HG03066 (cell line): ENCODE data around the gene CACNG3.
"Not testable (repeated sequence)": the region's sequence is repeated elsewhere in the genome, so short reads cannot be mapped to it uniquely, and the experiment has no call there.

Experiments used
- ATAC-seq: cut with Tn5 transposase; IDR thresholded peaks from one replicate; pipeline ENCODE4 v1.9.1; 2021; ENCODE audit warnings: low read depth; ENCODE audit not compliant: unreplicated experiment

CACNG3 gene

DNA sequence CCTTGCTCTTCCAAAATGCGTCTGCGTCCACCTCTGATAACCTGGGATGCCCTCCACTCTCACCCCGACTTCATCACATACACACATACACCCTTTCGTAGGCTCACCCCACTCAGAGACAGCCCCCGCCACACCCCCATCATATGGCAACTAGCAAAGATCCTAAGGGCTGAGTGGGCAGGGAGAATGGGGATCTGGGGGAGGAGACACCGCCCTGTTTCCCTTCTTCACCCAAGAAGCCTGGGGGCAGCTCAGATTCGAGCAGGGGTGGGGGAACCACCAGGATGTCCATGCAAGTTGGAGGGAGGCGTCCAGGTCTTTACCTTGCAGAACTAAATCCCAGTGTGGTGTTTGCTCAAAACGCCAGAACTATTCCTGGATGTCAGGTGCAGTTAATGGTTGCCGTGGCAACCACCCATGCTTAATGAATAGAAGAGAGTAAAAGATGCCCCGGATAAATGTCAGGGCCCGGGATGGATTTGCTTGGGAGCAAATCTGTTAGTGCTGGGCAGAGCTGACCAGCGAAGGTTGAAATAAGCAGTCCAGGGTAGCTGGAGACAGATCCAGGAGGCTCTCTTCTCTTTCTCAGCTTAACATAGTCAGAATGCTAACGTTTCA, 72.8 kb downstream of the CACNG3 start:
- no peak for ATAC-seq

DNA sequence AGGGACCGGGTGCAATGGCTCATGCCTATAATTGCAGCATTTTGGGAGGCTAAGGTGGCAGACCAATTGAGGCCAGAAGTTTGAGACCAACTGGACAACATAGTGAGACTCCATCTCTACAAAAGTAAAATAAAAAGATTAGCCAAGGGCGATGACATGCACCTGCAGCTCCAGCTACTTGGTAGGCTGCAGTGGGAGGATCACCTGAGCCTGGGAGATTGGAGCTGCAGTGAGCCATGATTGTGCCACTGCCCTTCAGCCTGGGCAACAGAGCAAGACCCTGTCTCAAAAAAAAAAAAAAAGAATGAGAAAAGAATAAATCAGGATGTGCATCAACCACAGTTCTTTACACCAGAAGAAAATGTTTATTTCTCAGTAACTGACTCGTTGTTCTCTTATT, 76.0 kb downstream of the CACNG3 start:
- ATAC-seq: no peak

DNA sequence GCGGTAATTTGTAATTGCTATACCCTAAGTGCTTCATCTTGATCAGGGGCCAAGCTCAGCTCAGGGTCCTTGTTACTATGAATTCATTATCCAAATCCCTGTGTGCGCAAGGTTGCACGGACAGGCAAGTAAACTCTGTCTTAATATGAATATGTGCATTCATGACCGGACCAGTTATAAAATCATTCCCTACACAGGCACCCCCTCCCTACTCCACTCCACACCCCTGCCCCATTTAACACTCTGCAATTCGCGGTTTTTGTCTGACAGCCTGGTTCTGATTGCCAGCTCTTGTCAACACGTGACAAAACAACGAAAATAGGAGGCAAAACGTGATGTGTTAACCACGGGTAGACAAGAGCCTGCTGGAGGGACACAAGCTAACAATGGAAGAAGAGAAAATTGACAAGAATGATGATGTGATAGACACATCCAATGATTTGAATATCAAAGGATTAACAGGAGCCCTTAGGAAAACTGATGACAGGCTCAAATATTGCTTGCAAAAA, 76.5 kb downstream of the CACNG3 start:
- ATAC-seq: no peak

DNA sequence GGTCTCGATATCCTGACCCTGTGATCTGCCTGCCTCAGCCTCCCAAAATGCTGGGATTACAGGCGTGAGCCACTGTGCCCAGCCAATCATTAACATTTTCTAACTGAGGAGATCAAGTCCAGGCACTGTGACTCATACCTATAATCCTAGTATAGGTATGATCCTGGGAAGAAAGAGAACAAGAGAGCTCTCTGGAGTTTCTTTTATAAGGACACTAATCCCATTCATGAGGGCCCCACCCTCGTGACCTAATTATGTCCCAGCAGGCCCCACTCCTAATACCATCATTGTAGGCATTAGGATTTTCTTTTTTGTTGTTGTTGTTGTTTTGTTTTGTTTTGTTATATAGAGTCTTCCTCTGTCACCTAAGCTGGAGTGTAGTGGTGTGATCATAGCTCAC, 80.4 kb downstream of the CACNG3 start:
- ATAC-seq: no peak

DNA sequence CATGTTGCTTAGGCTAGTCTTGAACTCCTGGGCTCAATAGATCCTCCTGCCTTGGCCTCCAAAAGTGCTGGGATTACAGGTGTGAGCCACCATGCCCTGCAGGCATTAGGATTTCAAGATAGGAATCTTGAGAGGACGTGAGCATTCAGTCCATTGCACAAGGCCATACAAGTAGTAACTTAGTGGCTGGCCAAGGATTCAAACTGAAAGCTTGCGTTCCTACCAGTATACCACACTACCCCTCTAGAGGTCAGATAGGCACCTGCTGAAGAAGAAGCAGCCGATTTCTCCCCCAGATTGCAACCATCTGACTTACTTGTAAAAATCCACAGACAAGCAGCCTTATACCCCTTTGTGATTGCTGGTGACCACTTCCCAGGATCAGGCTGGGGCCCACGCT, 80.9 kb downstream of the CACNG3 start:
- ATAC-seq: no peak

DNA sequence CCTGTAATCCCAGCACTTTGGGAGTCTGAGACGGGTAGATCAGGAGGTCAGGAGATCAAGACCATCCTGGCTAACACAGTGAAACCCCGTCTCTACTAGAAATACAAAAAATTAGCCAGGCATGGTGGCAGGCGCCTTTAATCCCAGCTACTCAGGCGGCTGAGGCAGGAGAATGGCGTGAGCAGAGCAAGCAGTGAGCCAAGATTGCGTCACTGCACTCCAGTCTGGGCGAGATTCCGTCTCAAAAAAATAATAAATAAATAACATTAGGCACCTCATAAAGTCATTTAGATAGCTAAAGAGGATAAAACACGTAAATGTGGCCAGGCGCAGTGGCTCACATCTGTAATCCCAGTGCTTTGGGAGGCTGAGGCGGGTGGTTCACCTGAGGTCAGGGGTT, 87.7 kb downstream of the CACNG3 start:
- not testable (repeated sequence) for ATAC-seq

DNA sequence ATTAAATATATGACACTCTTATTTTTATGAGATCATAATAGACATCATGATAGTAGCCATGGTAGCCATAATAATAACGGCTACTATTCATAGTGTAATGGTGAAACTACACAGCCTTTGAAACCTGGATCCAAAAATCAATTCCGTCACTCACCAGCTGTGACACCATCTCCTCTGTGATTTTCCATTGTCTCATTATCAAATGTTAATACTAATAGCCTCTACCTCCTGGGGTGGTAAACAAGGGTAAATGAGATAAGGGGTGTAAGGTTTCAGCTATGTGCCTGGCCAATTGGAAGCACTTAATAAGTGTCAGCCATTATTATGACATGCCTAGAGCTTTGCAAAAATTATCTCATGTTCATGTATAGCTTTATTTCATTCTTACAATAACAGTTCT, 88.6 kb downstream of the CACNG3 start:
- ATAC-seq: no peak

DNA sequence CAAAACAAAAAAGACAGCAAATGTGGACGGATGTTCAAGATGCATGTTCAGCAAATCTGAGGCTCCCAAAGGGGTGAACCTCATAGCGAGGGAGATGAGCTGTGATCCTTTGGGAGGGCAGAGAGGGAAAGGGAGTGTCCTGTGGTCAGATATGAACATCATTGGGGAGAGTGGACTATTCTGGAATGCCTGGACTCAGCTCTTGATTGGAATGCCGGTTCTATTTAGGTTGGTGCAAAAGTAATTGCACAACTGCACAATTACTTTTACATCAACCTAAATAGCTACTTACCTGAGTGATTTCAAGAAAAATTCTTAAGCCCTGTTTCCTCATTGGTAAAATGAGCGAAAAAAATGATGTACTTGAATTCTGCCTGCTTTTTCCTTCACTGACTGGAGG, 89.6 kb downstream of the CACNG3 start:
- no peak for ATAC-seq

DNA sequence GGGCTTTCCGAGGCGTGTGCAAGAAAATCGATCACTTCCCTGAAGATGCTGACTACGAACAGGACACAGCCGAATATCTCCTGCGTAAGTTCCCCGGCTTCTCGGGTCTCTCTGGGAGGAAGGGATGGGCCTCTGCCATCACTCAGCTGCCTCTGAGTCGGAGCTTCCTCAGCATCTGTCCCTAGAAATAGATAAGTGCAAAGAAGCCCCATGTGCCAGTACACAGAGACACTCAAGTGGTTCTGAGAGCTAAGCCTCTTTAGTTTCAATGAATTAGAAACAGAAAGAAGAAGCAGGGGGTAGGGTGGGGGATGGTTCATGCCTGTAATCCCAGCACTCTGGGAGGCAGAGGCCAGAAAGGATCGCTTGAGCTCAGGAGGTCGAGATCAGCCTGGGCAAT, 90.6 kb downstream of the CACNG3 start:
- no peak for ATAC-seq

DNA sequence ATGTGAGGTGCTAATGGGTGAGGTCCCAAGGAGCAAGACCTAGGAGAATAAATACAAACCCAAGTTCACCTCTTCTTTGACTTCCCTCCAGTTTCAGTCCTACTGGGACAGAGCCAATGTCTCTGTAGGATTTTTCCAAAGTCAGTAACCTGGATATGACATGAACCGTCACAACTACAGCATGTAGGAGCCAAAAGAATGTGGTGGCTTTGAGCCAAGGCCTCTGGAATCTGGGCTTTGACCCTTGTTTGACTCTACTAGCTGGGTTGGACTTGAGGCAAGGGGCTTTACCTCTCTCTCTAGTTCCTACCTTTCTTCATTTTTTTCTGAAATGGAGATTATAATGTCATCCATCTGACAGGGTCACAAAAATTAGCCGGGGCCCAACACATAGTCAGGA, 91.4 kb downstream of the CACNG3 start:
- no peak for ATAC-seq

DNA sequence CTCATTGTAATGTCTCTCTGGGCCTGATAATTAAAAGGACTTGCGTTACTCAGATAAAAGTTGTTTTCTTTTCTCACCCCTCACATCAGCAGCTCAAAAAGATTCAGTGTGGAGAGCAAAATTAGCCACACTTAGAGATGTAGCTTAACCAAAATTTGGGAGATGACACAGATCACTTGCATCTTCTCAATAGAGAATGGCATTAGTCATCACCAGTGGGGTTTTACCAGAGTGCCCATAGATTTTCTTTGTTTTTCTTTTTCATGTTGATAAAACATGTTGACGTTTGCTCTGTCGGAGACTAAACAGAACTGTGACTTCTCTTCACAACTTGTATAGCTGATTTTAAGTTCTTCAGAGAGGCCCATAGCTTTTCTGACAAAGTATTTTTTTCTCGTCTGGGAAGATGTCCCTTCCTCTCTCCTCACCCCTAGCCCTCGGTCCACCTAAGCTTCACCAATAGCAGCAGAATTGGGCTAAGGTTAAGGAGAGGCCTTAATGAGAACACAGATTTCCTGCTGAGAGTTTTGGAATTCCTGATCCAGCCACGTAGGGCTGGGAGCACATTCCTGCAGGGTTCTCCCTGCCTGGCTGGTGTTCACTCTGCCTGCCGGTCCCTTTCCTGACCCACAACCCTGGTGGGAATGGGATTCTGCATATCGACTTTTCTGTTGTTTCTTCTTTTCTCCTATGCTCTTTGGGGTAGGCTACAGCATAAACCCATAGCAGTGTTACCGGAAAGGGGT, 92.6 kb downstream of the CACNG3 start:
- ATAC-seq: no peak

DNA sequence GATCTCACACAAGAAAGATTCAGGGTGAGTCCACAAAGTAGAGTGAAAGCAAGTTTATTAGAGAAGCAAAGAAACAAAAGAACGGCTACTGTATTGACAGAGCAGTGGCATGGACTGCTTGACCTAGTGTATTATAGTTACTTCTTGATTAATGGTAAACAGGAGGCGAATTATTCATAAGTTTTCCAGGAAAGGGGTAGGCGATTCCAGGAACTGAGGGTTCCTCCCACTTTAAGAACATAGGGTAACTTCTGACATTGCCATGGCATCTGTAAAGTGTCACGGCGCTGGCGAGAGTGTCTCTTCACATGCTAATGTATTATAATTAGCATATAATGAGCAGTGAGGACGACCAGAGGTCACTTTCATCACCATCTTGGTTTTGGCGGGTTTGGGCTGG, 93.2 kb downstream of the CACNG3 start:
- ATAC-seq: no peak

DNA sequence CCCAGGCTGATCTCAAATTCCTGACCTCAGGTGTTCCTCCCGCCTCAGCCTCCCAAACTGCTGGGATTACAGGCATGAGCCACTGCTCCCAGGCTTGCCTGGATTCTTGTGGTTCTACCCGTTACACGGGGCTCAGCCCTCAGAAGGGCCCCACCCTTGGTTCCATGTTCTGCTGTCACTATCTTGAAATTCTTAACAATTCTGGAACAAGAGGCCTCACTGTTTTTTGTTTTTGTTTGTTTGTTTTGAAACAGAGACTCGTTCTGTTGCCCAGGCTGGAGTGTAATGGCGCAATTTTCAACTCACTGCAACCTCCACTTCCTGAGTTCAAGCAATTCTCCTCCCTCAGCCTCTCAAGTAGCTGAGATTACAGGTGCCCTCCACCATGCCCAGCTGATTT, 96.6 kb downstream of the CACNG3 start:
- no peak for ATAC-seq

DNA sequence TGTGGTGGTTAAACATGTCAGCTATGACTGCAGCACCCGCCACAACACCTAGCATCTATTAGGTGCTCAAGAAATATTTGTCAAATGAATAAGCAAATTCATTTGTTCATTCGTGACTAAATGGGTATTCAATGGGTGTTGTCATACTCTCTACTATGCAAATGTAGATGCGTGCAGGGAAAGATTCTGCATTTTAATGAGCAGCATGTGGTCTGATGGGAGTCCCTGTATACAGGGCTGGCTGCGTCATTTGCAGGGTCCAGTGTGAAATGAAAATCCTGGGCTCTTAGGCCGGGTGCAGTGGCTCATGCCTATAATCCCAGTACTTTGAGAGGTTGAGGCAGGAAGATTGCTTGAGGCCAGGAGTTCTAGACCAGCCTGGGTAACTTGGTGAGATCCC, 97.5 kb downstream of the CACNG3 start:
- ATAC-seq: no peak

DNA sequence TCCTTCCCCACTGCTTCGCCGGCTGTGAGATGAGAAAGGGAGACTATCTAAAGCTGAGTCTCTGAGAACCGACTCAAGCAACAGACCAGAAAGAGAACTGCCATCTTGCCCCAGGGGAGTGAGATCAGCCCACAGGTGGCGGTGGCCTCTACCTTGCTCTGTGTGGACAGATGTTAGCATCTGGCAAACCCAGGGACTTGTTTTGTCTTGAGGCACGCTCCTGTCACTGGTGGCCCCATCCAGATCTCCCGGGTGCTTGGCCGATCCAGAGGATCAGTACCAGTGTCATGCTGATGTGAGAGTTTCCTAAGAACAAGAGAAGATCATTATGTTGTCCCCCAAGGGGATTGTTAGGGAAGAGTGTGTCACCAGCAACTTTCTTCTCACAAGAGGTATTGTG, 101.4 kb downstream of the CACNG3 start:
- ATAC-seq: no peak

DNA sequence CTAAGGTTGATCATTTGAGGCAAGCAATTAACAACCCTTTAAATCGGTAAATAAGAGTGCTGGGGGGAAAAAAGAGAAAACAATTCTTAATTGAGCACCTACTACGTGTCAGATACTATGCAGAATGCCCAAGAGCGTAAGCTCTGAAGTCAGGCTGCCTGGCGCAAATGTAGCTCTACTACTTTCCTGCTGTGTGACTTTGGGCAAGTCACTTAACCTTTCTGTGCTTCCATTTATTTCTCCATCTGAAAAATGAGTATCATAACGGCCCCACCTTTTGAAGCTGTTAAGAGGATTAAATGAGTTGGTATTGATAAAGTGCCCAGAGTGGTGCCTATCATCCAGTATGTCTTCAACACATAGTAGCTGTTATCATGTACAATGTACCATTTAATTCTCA, 102.0 kb downstream of the CACNG3 start:
- ATAC-seq: no peak

DNA sequence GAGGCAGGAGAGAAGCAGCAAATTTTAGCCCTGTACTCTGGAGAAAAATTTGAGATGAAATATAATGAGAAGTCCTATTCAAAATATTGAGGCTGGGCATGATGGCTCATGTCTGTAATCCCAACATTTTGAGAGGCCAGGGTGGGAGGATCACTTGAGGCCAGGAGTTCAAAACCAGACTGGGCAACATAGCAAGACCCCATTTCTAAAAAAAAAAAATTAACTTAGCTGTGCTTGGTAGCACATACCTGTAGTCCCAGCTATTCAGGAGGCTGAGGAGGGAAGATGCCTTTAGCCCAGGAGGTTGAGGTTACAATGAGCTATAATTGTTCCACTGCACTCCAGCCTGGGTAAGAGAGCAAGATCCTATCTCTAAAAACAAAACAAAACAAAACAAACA, 103.4 kb downstream of the CACNG3 start:
- no peak for ATAC-seq

DNA sequence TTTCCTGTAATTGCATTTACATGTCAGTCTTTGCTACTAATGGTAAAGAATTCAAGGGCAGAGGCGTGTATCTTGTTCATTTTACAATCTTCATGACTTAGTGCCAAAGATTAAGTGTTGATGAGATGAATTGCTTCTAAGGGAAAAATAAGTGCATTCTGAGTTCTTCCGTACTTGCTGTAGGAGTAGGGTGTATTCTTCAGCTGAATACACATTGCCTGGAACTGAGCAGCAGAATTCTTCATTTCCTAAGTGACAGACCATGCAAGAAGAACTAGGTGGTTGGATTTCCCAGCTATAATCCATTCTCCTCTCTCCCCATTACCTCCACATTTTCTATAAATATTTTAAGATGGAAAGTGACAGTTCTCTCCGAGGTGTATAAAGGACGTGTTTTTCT, 104.8 kb downstream of the CACNG3 start:
- ATAC-seq: no peak

DNA sequence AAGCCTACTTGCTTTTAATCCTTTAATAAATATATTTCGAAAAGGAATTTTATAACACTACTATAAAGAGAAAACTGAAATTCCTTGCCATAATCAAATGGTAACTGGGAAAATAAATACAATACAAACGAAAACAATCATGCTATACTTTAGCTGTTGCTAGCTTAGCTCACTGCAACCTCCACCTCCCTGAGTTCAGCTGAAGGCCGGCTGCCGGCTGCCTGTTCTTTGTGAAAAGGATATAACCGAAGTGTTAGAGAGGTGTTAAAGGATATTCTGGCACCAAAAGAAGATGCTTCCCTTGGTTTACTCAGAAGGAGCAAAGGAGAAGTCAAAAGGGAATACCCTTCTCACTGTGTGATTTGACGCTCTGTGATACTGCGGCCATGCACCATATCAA, 108.5 kb downstream of the CACNG3 start:
- no peak for ATAC-seq

DNA sequence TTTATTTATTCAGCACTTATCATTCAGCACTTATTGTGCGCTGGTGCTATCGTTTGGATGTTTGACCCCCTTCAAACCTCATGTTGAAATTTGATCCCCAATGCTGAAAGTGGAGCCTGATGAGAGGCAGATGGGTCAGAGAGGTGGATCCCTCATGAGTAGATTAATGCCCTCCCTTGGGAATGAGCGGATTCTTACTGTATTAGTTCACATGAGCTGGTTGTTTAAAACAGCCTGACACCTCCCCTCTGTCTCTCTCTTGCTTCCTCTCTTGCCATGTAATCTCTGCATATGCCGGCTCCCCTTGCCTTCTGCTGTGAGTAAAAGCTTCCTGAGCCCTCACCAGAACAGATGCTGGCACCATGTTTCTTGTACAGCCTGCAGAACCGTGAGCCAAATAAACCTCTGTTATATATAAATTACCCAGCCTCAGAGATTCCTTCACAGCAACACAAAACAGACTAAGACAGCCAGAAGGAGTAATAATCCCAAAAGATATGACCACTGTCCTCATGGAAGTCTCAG, 111.1 kb downstream of the CACNG3 start:
- no peak for ATAC-seq

DNA sequence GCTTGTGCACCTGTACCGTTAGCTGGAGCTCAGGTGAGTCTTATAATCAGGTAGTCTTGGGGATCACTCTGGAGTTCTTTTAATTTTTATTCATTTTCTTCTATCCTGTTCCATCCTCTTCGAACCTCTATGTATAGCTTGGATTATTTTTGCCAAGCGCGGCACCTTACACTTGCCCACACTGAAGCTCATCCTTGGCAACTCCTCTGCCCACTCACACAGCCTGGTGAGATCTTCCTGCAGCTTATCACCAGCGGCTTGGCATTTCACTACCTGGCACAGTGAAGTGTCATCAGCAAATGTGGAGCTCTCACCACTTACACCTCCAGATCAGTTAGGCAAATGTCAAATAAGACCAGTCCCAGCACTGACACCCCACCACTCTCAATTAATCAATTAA, 116.7 kb downstream of the CACNG3 start:
- no peak for ATAC-seq

DNA sequence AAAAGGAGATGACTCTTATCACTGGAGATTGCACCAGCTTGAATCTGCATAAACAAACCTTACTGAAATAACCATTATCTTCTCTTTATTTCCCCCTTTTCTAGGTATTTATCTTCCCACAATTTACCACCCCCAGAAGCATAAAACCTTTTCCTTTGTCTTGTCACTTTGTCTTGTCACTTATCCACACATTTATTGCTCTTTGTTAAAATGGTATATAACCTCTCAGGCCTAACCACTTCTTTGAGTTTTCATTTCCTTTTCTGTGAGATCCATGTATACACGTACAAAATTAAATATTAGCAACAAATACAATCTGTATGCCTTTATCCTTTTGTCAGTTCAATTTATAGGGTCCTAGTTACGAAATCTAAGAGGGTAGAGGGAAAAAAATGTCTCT, 122.9 kb downstream of the CACNG3 start:
- ATAC-seq: no peak
